Spleen (tissue), 11 donors: Measurements from ENCODE around the gene MIB2. TPM values are rescaled to one million over a fixed set of nuclear protein-coding genes. Genes with fewer than 3 reads are reported as not detected.

Source experiments
- DNase-seq: peaks from one replicate; pipeline ENCODE4 v3.0.0-alpha.2; 2020
- H3K27ac ChIP-seq, 8 donors: fragments of 200-600 bp; sonication (generic) in 7 of 8; 1 replicate in 4 of 8; 2 replicates in 4 of 8; pipeline versions ENCODE4 v1.5.0 to v1.8.0; 2016 to 2021; ENCODE audit warnings: inconsistent platforms in 4 of 8, mild to moderate bottlenecking in 4 of 8, moderate library complexity in 1 of 8
- H3K27me3 ChIP-seq, 7 donors: fragments of 200-600 bp; sonication (generic) in 6 of 7; replicated peaks in 1 of 7; 1 replicate in 4 of 7; 2 replicates in 3 of 7; pipeline versions ENCODE4 v1.5.0 to v1.8.0; 2016 to 2021; ENCODE audit warnings: inconsistent platforms in 3 of 7, mild to moderate bottlenecking in 1 of 7
- H3K36me3 ChIP-seq, 6 donors: fragments of 200-600 bp; sonication (generic) in 5 of 6; 1 replicate in 4 of 6; 2 replicates in 2 of 6; pipeline versions ENCODE4 v1.5.0 to v1.8.0; 2016 to 2021; ENCODE audit warnings: inconsistent platforms in 2 of 6
- H3K4me1 ChIP-seq, 6 donors: fragments of 200-600 bp; sonication (generic) in 5 of 6; 1 replicate in 3 of 6; 2 replicates in 3 of 6; pipeline versions ENCODE4 v1.5.0 to v1.8.0; 2016 to 2021; ENCODE audit warnings: inconsistent platforms in 3 of 6
- H3K4me3 ChIP-seq, 8 donors: fragments of 200-600 bp; sonication (generic) in 7 of 8; 1 replicate in 4 of 8; 2 replicates in 4 of 8; pipeline versions ENCODE4 v1.5.0 to v1.8.0; 2016 to 2021; ENCODE audit warnings: inconsistent platforms in 4 of 8, mild to moderate bottlenecking in 4 of 8, moderate library complexity in 2 of 8
- H3K9me3 ChIP-seq, 8 donors: fragments of 200-600 bp; sonication (generic) in 7 of 8; 1 replicate in 4 of 8; 2 replicates in 4 of 8; pipeline versions ENCODE4 v1.5.0 to v1.8.0; 2016 to 2021; ENCODE audit warnings: inconsistent platforms in 4 of 8
- POLR2A ChIP-seq, 3 donors: fragments of 450-650 bp; IDR thresholded peaks; one replicate each; pipeline ENCODE4 v1.5.1; 2017; ENCODE audit warnings: antibody characterized with exemption in 3 of 3, mild to moderate bottlenecking in 1 of 3
- POLR2AphosphoS5 ChIP-seq, 3 donors: sonication (generic); formaldehyde crosslinking; IDR thresholded peaks; one replicate each; pipeline ENCODE4 v1.5.1; 2017; ENCODE audit warnings: antibody characterized with exemption in 3 of 3
- WGBS, 5 donors: extraction: QIAGEN DNeasy Blood & Tissue Kit in 3 of 5; methylation state at CpG; one replicate each; pipeline versions ENCODE4 v1.1.5 to v1.1.7; 2013 to 2018; 5-methylcytosine and 5-hydroxymethylcytosine counted together
- intact Hi-C: fragments of 100-400 bp; cut with DNase I; formaldehyde crosslinking; loops from one replicate; pipeline ENCODE4 v1.15.0; 2023; ENCODE audit warnings: low total_unique reads
- polyA plus RNA-seq, 3 donors: library from polyadenylated mRNA; stranded (reverse); fragments of 200-250 nt; gene quantifications; one replicate each; pipeline ENCODE4 v1.2.1, GENCODE V29; 2013
- total RNA-seq, 7 donors: library from RNA; depleted of rRNA in 3 of 7; stranded (reverse); fragments of >200 nt in 3 of 7; fragmentation: NEBNext Ultra II Directional in 4 of 7; extraction: Animal tissue kit (Norgen Biotek cat#: 25700) in 4 of 7; gene quantifications; one replicate each; pipeline versions ENCODE4 v1.1.0 to v1.2.1, GENCODE V29; 2016 to 2021
- TF ChIP-seq, protein P1 (sequence below), 11 experiments: fragments of 200-600 bp in 7 of 11; fragments of 450-650 bp in 4 of 11; sonication (generic) in 4 of 11; IDR thresholded peaks in 8 of 11; conservative IDR thresholded peaks in 3 of 11; 1 replicate in 7 of 11; 2 replicates in 4 of 11; pipeline versions ENCODE4 v1.4.0 to v1.8.0; 2016 to 2021; ENCODE audit warnings: antibody characterized with exemption in 11 of 11, inconsistent platforms in 4 of 11, mild to moderate bottlenecking in 1 of 11
- donor health status: healthy with polysubstance abuse.
- donor health status: DM: no; HTN: no; CAD: no; lungs with moderate emphysema.
- donor health status: DM: no; HTN: no; CAD: no.
- donor health status: Bipolar disorder and iron deficiency.
- donor health status: healthy.
- donor health status: DM: no; HTN: no; CAD: no.
- donor health status: DM: yes; HTN: yes; CAD: no.

The MIB2 gene
- total and polyA plus RNA-seq, 10 donors: 46.2 to 165 (median 73.0) TPM

DNA sequence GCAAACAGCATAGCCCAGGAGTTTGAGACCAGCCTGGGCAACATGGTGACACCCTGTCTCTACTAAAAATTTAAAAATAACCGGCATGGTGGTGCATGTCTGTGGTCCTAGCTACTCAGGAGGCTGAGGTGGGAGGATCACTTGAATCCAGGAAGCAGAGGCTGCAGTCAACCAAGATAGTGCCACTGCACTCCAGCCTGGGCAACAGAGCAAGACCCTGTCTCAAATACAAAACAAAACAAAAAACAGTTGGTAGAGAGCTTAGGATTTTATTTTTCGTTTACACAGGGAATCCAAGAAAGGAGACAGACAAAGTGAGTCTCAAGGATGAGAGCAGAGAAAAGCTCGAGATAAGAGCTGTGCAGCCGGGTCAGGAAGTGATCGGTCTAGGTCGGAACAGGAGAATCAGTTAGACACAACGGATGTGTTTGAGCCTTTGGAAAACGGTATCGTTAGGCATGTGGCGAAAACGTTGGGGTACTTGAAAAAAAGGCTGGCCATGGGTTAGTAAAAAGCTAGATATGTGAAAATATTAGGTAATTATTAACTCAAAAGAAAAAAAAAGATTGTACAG, 1.7 kb upstream of the MIB2 start:
- 62 to 80% (median 64%) methylated on average over 11 of the region's 11 CpGs for WGBS, 5 donors
- Histone ChIP-seq H3K4me1 (peaks cover 16 to 66% (median 41%) of the 10 kb centered on the region in 6 donors), H3K36me3 (peaks cover 0 to 13% (median 0%) of the 10 kb centered on the region in 6 donors), H3K9me3 (no peaks in the 10 kb centered on the region), H3K27me3 (no peaks in the 10 kb centered on the region), H3K27ac (peak overlapping the region in 5 of 8 donors; percentile 99 to 100 (median 100)), H3K4me3 (peak overlapping the region in 5 of 8 donors; percentile 80 to 98 (median 85))
- intact Hi-C loops: no loop called here
- no peak for DNase-seq
- TF ChIP-seq POLR2AphosphoS5 (IDR thresholded peaks at IDR 0.05) (no peak), POLR2A (IDR thresholded peaks at IDR 0.05) (no peak)
- TF ChIP-seq, protein P1, sequence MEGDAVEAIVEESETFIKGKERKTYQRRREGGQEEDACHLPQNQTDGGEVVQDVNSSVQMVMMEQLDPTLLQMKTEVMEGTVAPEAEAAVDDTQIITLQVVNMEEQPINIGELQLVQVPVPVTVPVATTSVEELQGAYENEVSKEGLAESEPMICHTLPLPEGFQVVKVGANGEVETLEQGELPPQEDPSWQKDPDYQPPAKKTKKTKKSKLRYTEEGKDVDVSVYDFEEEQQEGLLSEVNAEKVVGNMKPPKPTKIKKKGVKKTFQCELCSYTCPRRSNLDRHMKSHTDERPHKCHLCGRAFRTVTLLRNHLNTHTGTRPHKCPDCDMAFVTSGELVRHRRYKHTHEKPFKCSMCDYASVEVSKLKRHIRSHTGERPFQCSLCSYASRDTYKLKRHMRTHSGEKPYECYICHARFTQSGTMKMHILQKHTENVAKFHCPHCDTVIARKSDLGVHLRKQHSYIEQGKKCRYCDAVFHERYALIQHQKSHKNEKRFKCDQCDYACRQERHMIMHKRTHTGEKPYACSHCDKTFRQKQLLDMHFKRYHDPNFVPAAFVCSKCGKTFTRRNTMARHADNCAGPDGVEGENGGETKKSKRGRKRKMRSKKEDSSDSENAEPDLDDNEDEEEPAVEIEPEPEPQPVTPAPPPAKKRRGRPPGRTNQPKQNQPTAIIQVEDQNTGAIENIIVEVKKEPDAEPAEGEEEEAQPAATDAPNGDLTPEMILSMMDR (IDR thresholded peaks at IDR 0.05 in 8 of 11, conservative IDR thresholded peaks at IDR 0.05 in 3 of 11): no peak

DNA sequence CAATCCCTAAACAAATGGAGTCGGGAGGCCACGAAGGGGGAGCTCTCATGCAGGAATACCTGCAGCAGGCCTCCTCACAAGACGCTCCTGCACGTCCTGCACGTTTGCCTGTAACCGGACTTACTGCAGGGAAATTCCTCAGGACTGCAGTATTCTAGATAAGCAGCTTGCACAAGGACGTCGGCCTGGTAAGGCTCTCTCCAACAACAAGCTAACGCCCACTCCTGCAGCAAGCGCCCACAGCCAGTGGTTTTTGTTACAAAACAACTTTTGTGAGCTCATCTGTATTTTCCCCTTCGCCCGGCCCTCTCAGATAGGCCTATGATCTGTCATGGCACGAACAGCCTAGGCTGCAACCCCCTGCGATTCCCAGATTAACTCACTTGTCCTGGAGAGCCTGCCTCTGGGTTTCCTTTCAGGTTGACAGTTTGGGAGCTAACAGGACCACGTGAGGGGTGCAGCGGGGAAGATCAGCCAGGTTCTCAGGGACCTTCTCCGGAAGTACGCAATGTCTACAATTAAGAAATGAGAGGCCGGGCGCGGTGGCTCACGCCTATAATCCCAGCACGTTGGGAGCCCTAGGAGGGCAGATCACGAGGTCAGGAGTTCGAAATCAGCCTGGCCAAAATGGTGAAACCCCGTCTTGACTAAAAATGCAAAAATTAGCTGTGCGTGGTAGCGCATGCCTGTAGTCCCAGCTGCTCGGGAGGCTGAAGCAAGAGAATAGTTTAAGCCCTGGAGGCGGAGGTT, 921 bp upstream of the MIB2 start:
- DNase-seq: peak; percentile 82
- peaks cover 16 to 70% (median 41%) of the 10 kb centered on the region in 6 donors for H3K4me1 ChIP-seq
- WGBS, 5 donors: 11 to 27% (median 15%) methylated on average over 26 to 30 of the region's 30 CpGs
- peak overlapping the region; percentile 98 to 100 (median 100) for H3K27ac ChIP-seq
- TF ChIP-seq, protein P1 (IDR thresholded peaks at IDR 0.05 in 8 of 11, conservative IDR thresholded peaks at IDR 0.05 in 3 of 11): no peak
- TF ChIP-seq POLR2AphosphoS5 (IDR thresholded peaks at IDR 0.05) (peak in 1 of 3 donors; percentile 20), POLR2A (IDR thresholded peaks at IDR 0.05) (peak in 1 of 3 donors; percentile 5)
- intact Hi-C loops: no loop called here
- H3K36me3 ChIP-seq: peaks cover 0 to 21% (median 0%) of the 10 kb centered on the region in 6 donors
- peak overlapping the region; percentile 73 to 98 (median 83) for H3K4me3 ChIP-seq
- H3K9me3 ChIP-seq: no peaks in the 10 kb centered on the region
- no peaks in the 10 kb centered on the region for H3K27me3 ChIP-seq

- TF ChIP-seq, protein P1 (IDR thresholded peaks at IDR 0.05 in 8 of 11, conservative IDR thresholded peaks at IDR 0.05 in 3 of 11): no peak
- TF ChIP-seq POLR2AphosphoS5 (IDR thresholded peaks at IDR 0.05) (no peak), POLR2A (IDR thresholded peaks at IDR 0.05) (no peak)
- Histone ChIP-seq H3K27me3 (no peaks in the 10 kb centered on the region), H3K36me3 (peaks cover 0 to 22% (median 0%) of the 10 kb centered on the region in 6 donors), H3K9me3 (no peaks in the 10 kb centered on the region), H3K4me3 (peak overlapping the region; percentile 73 to 98 (median 83)), H3K4me1 (peaks cover 16 to 74% (median 41%) of the 10 kb centered on the region in 6 donors), H3K27ac (peak overlapping the region; percentile 98 to 100 (median 100))
- intact Hi-C loops: no loop called here
- 0 to 2% (median 0%) methylated on average over 23 of the region's 23 CpGs for WGBS, 5 donors
- no peak for DNase-seq
Measured at GRCh38 chr1:1614954-1615255, 395 bp upstream of the MIB2 start.
